Measurements from ENCODE around the gene AUH.
A peak's percentile ranks its signal among the peaks of the same experiment; 100 is the strongest.

Gene AUH

DNA sequence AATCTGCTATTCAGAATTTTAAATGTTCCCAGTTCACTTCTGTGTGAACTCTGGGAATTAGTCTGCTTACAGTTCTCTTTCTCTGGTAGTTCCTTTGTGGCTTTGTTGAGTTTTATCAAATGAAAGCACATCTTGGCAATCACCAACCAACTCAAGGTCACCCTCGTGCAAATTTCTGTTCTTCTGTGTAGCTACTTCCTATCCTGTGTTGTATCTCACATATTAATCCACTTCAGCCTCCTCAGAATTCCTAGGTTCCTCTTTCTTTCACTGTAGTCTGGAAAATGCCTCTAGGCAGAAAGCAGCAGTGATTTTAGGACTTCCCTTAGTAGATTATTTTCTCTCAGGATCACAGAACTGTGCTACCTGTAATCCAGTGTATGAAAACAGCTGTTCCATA is 100.3 kb downstream of the AUH start:
- DNase-seq (ENCODE audit: low read depth in 1 of 2, low spot score in 1 of 2): no peak
- TF ChIP-seq CTCF (IDR thresholded peaks at IDR 0.05; ENCODE audit: insufficient read depth, low read length): no peak
- no peak for TF ChIP-seq SPI1 (IDR thresholded peaks at IDR 0.05; ENCODE audit: borderline replicate concordance, low read depth)
- TF ChIP-seq POLR2AphosphoS5 (IDR thresholded peaks at IDR 0.05; ENCODE audit: low read depth): no peak
- TF ChIP-seq GABPA (IDR thresholded peaks at IDR 0.05; ENCODE audit: low read depth): no peak
- TF ChIP-seq, protein P1, sequence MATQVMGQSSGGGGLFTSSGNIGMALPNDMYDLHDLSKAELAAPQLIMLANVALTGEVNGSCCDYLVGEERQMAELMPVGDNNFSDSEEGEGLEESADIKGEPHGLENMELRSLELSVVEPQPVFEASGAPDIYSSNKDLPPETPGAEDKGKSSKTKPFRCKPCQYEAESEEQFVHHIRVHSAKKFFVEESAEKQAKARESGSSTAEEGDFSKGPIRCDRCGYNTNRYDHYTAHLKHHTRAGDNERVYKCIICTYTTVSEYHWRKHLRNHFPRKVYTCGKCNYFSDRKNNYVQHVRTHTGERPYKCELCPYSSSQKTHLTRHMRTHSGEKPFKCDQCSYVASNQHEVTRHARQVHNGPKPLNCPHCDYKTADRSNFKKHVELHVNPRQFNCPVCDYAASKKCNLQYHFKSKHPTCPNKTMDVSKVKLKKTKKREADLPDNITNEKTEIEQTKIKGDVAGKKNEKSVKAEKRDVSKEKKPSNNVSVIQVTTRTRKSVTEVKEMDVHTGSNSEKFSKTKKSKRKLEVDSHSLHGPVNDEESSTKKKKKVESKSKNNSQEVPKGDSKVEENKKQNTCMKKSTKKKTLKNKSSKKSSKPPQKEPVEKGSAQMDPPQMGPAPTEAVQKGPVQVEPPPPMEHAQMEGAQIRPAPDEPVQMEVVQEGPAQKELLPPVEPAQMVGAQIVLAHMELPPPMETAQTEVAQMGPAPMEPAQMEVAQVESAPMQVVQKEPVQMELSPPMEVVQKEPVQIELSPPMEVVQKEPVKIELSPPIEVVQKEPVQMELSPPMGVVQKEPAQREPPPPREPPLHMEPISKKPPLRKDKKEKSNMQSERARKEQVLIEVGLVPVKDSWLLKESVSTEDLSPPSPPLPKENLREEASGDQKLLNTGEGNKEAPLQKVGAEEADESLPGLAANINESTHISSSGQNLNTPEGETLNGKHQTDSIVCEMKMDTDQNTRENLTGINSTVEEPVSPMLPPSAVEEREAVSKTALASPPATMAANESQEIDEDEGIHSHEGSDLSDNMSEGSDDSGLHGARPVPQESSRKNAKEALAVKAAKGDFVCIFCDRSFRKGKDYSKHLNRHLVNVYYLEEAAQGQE (IDR thresholded peaks at IDR 0.05; ENCODE audit: insufficient replicate concordance, low read depth): no peak

GRCh38 chr9:91259162-91259561 is 102.6 kb downstream of the AUH start:
- DNase-seq (ENCODE audit: low read depth in 1 of 2, low spot score in 1 of 2): no peak
- no peaks in the 10 kb centered on the region for H3K27me3 ChIP-seq (ENCODE audit: insufficient read depth, poor library complexity, severe bottlenecking)
- 0 out of 2 replicates have a peak overlapping the region, but pooled peaks have one; percentile 3 for H3K27ac ChIP-seq (replicated peaks)
- TF ChIP-seq CTCF (IDR thresholded peaks at IDR 0.05; ENCODE audit: insufficient read depth, low read length) (no peak), POLR2AphosphoS5 (IDR thresholded peaks at IDR 0.05; ENCODE audit: low read depth) (no peak), SPI1 (IDR thresholded peaks at IDR 0.05; ENCODE audit: borderline replicate concordance, low read depth) (no peak), GABPA (IDR thresholded peaks at IDR 0.05; ENCODE audit: low read depth) (no peak)
- TF ChIP-seq, protein P1 (IDR thresholded peaks at IDR 0.05; ENCODE audit: insufficient replicate concordance, low read depth): no peak
- no peak overlapping the region for H3K4me3 ChIP-seq (replicated peaks; ENCODE audit: insufficient read depth, low read length)

More for the DNA sequence above, 100.3 kb downstream of the AUH start:
- no peak overlapping the region for H3K4me3 ChIP-seq (replicated peaks; ENCODE audit: insufficient read depth, low read length)
- no peak overlapping the region for H3K27ac ChIP-seq (replicated peaks)
- H3K27me3 ChIP-seq (ENCODE audit: insufficient read depth, poor library complexity, severe bottlenecking): no peaks in the 10 kb centered on the region

DNA sequence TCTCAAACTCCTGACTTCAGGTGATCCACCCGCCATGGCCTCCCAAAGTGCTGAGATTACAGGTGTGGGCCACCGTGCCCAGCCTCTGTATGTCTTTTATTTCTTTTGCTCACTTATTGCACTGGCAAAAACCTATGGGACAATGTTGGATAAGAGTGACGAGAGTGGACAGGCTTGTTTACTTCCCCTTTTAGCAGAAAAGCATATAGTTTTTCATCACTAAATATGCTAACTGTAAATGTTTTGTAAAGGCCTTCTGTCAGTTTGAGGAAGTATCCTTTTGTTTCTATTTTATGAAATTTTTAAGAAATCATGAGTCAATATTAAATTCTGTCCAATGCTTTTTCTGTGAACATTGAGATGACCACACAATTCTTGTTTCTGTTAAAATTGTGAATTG is 103.3 kb downstream of the AUH start:
- peak in 1 of 2 experiments; percentile 41 for DNase-seq (ENCODE audit: low read depth in 1 of 2, low spot score in 1 of 2)

More for the DNA sequence above, 103.3 kb downstream of the AUH start:
- H3K27ac ChIP-seq (replicated peaks): peak overlapping the region; percentile 3; the same call in 1 of the 2 replicates
- TF ChIP-seq, protein P1 (IDR thresholded peaks at IDR 0.05; ENCODE audit: insufficient replicate concordance, low read depth): no peak
- TF ChIP-seq CTCF (IDR thresholded peaks at IDR 0.05; ENCODE audit: insufficient read depth, low read length) (no peak), POLR2AphosphoS5 (IDR thresholded peaks at IDR 0.05; ENCODE audit: low read depth) (no peak), GABPA (IDR thresholded peaks at IDR 0.05; ENCODE audit: low read depth) (no peak), SPI1 (IDR thresholded peaks at IDR 0.05; ENCODE audit: borderline replicate concordance, low read depth) (no peak)
- H3K27me3 ChIP-seq (ENCODE audit: insufficient read depth, poor library complexity, severe bottlenecking): no peaks in the 10 kb centered on the region
- H3K4me3 ChIP-seq (replicated peaks; ENCODE audit: insufficient read depth, low read length): no peak overlapping the region
